OCI-LY1 (cell line): ENCODE measurements around the gene PCDHB10.

Source experiments
- H2AFZ ChIP-seq: fragments of 200-600 bp; sonication (generic), shearing (Covaris generic); 2 replicates; pipeline ENCODE4 v1.6.0; 2014; ENCODE audit warnings: antibody characterized with exemption, mild to moderate bottlenecking, low read length
- H3F3A ChIP-seq: fragments of 200-600 bp; sonication (generic), shearing (Covaris generic); 2 replicates; pipeline ENCODE4 v1.6.0; 2014; ENCODE audit warnings: mild to moderate bottlenecking, antibody characterized with exemption, low read length, moderate library complexity; ENCODE audit not compliant: insufficient read depth
- H3K27ac ChIP-seq: fragments of 200-600 bp; sonication (generic); 2 replicates; pipeline ENCODE4 v1.5.1; 2014; ENCODE audit warnings: low read length, mixed run types, mild to moderate bottlenecking, low read depth; ENCODE audit not compliant: poor library complexity, severe bottlenecking
- H3K27me3 ChIP-seq: fragments of 200-600 bp; sonication (generic); 2 replicates; pipeline ENCODE4 v1.6.0; 2014; ENCODE audit warnings: antibody characterized with exemption, mild to moderate bottlenecking, low read length, moderate library complexity; ENCODE audit not compliant: insufficient read depth
- H3K36me3 ChIP-seq: fragments of 200-600 bp; sonication (generic); 2 replicates; pipeline ENCODE4 v1.6.1; 2014; ENCODE audit warnings: mild to moderate bottlenecking, antibody characterized with exemption, low read length, moderate library complexity, mixed read lengths; ENCODE audit not compliant: insufficient read depth
- H3K4me1 ChIP-seq: fragments of 200-600 bp; sonication (generic); 2 replicates; pipeline ENCODE4 v1.5.1; 2014; ENCODE audit warnings: mild to moderate bottlenecking, low read length, moderate library complexity; ENCODE audit not compliant: insufficient read depth, severe bottlenecking
- H3K4me2 ChIP-seq: fragments of 200-600 bp; sonication (generic), shearing (Covaris generic); 2 replicates; pipeline ENCODE4 v1.6.1; 2014; ENCODE audit warnings: low read length
- H3K4me3 ChIP-seq: fragments of 200-600 bp; sonication (generic); 2 replicates; pipeline ENCODE4 v1.5.1; 2014; ENCODE audit warnings: low read length, low read depth, mild to moderate bottlenecking, mixed read lengths; ENCODE audit not compliant: poor library complexity, severe bottlenecking
- H3K79me2 ChIP-seq: fragments of 200-600 bp; shearing (Covaris generic); 2 replicates; pipeline ENCODE4 v1.6.1; 2016; ENCODE audit warnings: mixed run types, low read length, mixed read lengths; ENCODE audit not compliant: insufficient read depth
- H3K9ac ChIP-seq: fragments of 200-600 bp; sonication (generic), shearing (Covaris generic); 2 replicates; pipeline ENCODE4 v1.6.1; 2014; ENCODE audit warnings: mild to moderate bottlenecking, low read length, mixed read lengths
- H3K9me2 ChIP-seq: fragments of 200-600 bp; sonication (generic), shearing (Covaris generic); 2 replicates; pipeline ENCODE4 v1.6.1; 2014; ENCODE audit warnings: low read depth, mild to moderate bottlenecking, low read length, mixed read lengths
- H3K9me3 ChIP-seq: fragments of 200-600 bp; shearing (Covaris generic); 2 replicates; pipeline ENCODE4 v1.6.1; 2014; ENCODE audit warnings: low read length, mixed read lengths
- H4K20me1 ChIP-seq: fragments of 200-600 bp; sonication (generic), shearing (Covaris generic); 2 replicates; pipeline ENCODE4 v1.6.0; 2016; ENCODE audit warnings: mild to moderate bottlenecking, low read length; ENCODE audit not compliant: insufficient read depth
- CTCF ChIP-seq: fragments of 200-600 bp; sonication (generic), shearing (Covaris generic); IDR thresholded peaks from 2 replicates; pipeline ENCODE4 v1.5.1; 2017; ENCODE audit warnings: mild to moderate bottlenecking, antibody characterized with exemption, low read length, moderate library complexity, mixed read lengths
- EZH2 ChIP-seq: fragments of 200-600 bp; sonication (generic), shearing (Covaris generic); IDR thresholded peaks from 2 replicates; pipeline ENCODE4 v1.8.0; 2017; ENCODE audit warnings: borderline replicate concordance, mixed run types, mild to moderate bottlenecking, antibody characterized with exemption, low read length, moderate library complexity, mixed read lengths

PCDHB10 gene

DNA sequence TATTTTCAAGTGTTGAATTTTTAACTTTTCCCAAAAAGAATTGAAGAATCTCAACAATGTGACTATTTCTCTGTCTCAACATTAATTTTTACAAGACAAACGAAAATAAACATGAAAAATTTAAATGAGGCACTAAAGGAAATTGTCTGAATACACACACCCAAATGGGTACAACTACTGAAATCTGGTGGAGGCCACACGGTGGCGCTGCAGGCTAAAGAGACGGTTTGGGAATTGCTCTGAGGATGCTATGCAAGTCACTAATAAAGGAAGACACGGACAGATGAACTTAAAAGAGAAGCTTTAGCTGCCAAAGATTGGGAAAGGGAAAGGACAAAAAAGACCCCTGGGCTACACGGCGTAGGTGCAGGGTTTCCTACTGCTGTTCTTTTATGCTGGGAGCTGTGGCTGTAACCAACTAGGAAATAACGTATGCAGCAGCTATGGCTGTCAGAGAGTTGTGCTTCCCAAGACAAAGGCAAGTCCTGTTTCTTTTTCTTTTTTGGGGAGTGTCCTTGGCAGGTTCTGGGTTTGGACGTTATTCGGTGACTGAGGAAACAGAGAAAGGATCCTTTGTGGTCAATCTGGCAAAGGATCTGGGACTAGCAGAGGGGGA, at the start of gene PCDHB10:
PCDHB10 (plus strand) TSS at position 244 of the 616 bp plus-strand sequence; CDS start at position 444, 200 bp downstream.
- no peaks in the 10 kb centered on the region for H3K27me3 ChIP-seq
- H3K4me1 ChIP-seq, result no peaks in the 10 kb centered on the region
- H3K79me2 ChIP-seq, result no peaks in the 10 kb centered on the region
- H3K4me3 ChIP-seq, result no peak within 1 kb of the TSS
- no peaks in the 10 kb centered on the region for H3F3A ChIP-seq
- H3K36me3 ChIP-seq, result no peaks in the 10 kb centered on the region
- no peak within 1 kb of the TSS for H3K4me2 ChIP-seq
- H3K9ac ChIP-seq, result no peak within 1 kb of the TSS
- TF ChIP-seq CTCF (peak; percentile 85), EZH2 (no peak)
- no peak within 1 kb of the TSS for H3K27ac ChIP-seq
- peaks cover 3% of the 10 kb centered on the region; the same call in 1 of the 2 replicates for H3K9me3 ChIP-seq
- H3K9me2 ChIP-seq, result no peaks in the 10 kb centered on the region
- H4K20me1 ChIP-seq, result no peaks in the 10 kb centered on the region
- no peak within 1 kb of the TSS for H2AFZ ChIP-seq

GRCh38 chr5:141149812-141150211, 42.3 kb upstream of the PCDHB10 start, which contains the start of gene PCDHB6:
Gene PCDHB6 (plus strand): TSS chr5:141150057. CDS start chr5:141150258, 201 bp downstream.
- Histone ChIP-seq H3K9ac (no peak within 1 kb of the TSS), H3K79me2 (no peaks in the 10 kb centered on the region), H3F3A (no peaks in the 10 kb centered on the region), H2AFZ (no peak within 1 kb of the TSS), H3K36me3 (no peaks in the 10 kb centered on the region), H4K20me1 (no peaks in the 10 kb centered on the region), H3K4me3 (no peak within 1 kb of the TSS), H3K27ac (no peak within 1 kb of the TSS), H3K4me2 (no peak within 1 kb of the TSS), H3K9me2 (no peaks in the 10 kb centered on the region), H3K4me1 (no peaks in the 10 kb centered on the region), H3K9me3 (no peaks in the 10 kb centered on the region), H3K27me3 (no peaks in the 10 kb centered on the region)
- TF ChIP-seq CTCF, result no peak
- TF ChIP-seq EZH2, result no peak

DNA sequence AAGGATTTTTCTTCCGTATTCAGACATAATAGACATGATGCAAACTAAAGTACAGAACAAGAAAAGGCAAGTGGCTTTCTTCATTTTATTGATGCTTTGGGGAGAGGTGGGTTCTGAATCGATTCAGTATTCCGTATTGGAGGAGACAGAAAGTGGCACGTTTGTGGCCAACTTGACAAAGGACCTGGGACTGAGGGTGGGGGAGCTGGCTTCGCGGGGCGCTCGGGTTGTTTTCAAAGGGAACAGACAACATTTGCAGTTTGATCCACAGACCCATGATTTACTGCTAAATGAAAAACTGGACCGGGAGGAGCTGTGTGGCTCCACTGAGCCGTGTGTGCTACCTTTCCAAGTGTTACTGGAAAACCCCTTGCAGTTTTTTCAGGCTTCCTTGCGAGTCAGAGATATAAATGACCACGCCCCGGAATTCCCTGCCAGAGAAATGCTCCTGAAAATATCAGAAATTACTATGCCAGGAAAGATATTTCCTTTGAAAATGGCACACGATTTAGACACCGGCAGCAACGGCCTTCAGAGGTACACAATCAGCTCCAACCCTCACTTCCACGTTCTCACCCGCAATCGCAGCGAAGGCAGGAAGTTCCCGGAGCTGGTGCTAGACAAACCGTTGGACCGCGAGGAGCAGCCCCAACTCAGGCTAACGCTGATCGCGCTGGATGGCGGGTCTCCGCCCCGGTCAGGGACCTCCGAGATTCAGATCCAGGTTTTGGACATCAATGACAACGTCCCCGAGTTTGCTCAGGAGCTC, 41.7 kb upstream of the PCDHB10 start:
- H3K4me3 ChIP-seq, result no peak overlapping the region
- no peak overlapping the region for H3K27ac ChIP-seq
- H3F3A ChIP-seq, result no peaks in the 10 kb centered on the region
- H3K9me3 ChIP-seq, result no peaks in the 10 kb centered on the region
- H3K9me2 ChIP-seq, result no peaks in the 10 kb centered on the region
- H3K27me3 ChIP-seq, result no peaks in the 10 kb centered on the region
- no peaks in the 10 kb centered on the region for H3K4me1 ChIP-seq
- no peak overlapping the region for H3K9ac ChIP-seq
- no peaks in the 10 kb centered on the region for H4K20me1 ChIP-seq
- H3K79me2 ChIP-seq, result no peaks in the 10 kb centered on the region
- no peak overlapping the region for H2AFZ ChIP-seq
- no peaks in the 10 kb centered on the region for H3K36me3 ChIP-seq
- no peak for TF ChIP-seq CTCF
- no peak for TF ChIP-seq EZH2
- no peak overlapping the region for H3K4me2 ChIP-seq
